Frontal cortex (tissue), 4 donors: Measurements from ENCODE around the gene DNAJB2. TPM values are rescaled to one million over a fixed set of nuclear protein-coding genes. Genes with fewer than 3 reads are reported as not detected.

Source experiments
- DNase-seq, 2 donors: peaks; one replicate each; pipeline ENCODE4 v3.0.0; 2012; ENCODE audit warnings: low spot score in 2 of 2
- FAIRE-seq: peaks from 2 replicates; lab custom pipeline; 2012; peaks lifted over from hg19 to GRCh38; lab: Jason Lieb, UNC
- small RNA-seq: library from RNA; depleted of rRNA; stranded (forward); fragments of <200 nt; gene quantifications from one replicate; pipeline ENCODE3, GENCODE V24; 2014
- total RNA-seq: library from RNA; depleted of rRNA; stranded (reverse); fragments of >200 nt; gene quantifications from one replicate; pipeline ENCODE4 v1.2.3, GENCODE V29; 2014
- donor health status: control.
- donor health status: control.
- donor health status: control.

Gene DNAJB2
- total RNA-seq, 1 donor from 2014 or later = 46.1 TPM

DNA sequence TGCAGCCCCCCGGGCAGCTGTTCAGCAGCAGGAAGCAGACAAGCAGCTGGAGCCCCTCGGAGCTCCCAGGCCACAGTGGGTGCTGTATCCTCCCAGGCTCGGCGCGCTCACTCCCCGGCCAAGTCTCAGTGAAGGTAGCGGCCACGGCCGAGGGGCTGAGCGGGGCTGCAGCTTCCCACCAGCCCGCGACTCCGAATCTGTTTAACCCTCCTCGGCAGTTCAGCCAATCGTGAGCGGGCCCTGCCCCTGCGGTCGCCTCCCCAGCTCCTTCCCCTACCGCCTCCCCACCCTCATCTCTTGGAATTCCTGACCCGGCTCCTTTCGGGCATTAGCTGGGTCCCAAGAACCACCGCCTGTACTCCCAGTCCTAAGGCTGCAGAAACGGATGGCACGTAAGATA, 53.4 kb downstream of the DNAJB2 start, which contains the start of gene RESP18:
TSS of gene RESP18 (minus strand) at position 203 of the 400 bp plus-strand sequence.
- FAIRE-seq (no peak), DNase-seq (no peak)

DNA sequence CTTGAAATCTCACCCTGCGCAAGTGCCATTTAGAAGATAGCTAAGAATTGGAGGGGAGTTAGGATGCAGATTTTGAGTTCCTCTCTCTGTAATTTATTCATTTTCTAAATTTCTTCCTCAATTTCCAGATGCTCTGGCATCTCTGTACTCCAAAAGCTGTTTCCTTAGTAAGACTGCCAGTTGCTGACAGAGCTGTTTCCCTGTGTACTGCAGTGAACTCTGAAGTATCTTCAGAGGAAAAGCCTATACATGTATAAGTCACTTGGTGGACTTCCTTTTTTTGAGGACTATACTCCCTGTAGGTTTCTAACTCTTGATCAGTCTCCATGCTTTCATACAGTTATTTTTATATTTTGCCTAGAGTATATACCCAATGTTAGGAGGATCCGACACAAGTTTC, 54.9 kb downstream of the DNAJB2 start:
- FAIRE-seq (no peak), DNase-seq (no peak)

DNA sequence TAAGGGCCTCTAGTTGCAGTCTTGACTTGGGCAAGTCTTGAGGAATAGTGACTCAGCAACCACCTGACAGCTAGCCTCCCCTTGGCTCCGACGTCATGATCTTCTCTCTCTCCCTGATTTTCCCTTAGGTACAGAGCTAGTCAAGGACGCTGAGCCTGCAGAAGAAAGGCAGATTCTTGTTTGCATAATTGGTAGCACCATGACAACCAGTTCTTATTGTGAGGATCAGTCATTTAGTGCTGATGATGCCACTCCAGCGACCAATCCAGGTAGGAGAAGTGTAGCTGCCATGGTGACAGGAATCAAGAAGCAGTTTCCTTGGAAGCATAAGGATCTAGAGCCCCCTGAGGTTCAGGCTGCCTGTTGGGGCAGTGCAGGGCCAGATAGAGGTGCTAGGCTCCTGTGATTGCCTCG, 56.2 kb downstream of the DNAJB2 start:
- DNase-seq (no peak), FAIRE-seq (no peak)

Small RNA genes lying within 50 kb of the gene (small RNA-seq; reads per million reads assigned to genes)
- gene MIR153-1 = 7.0 reads per million, percentile 94 among the genes with 10 or more reads in this experiment

Other genes with a start within 250 kb of the DNAJB2 start
- gene CFAP65, start 237.8 kb upstream of the DNAJB2 start, total RNA-seq = 0.82 TPM
- gene IHH, start 218.4 kb upstream of the DNAJB2 start, total RNA-seq = 0.41 TPM
- 8.6 TPM for gene NHEJ1, start 118.6 kb upstream of the DNAJB2 start, total RNA-seq
- gene SLC23A3, start 109.3 kb upstream of the DNAJB2 start, total RNA-seq = under 0.01 TPM
- 32.2 TPM for gene CNPPD1, start 102.4 kb upstream of the DNAJB2 start, total RNA-seq
- gene RETREG2, start 101.1 kb upstream of the DNAJB2 start, total RNA-seq = 73.4 TPM
- gene ZFAND2B, start 72.6 kb upstream of the DNAJB2 start, total RNA-seq = 10.2 TPM
- 28.1 TPM for gene ABCB6, start 60.4 kb upstream of the DNAJB2 start, total RNA-seq
- 19.6 TPM for gene ATG9A, start 49.7 kb upstream of the DNAJB2 start, total RNA-seq
- gene ANKZF1, start 49.6 kb upstream of the DNAJB2 start, total RNA-seq = 34.2 TPM
- gene GLB1L, start 33.9 kb upstream of the DNAJB2 start, total RNA-seq = 4.9 TPM
- 12.2 TPM for gene STK16, start 33.9 kb upstream of the DNAJB2 start, total RNA-seq
- not detected for gene TUBA4B, start 26.1 kb upstream of the DNAJB2 start, total RNA-seq
- 2.0 TPM for gene TUBA4A, start 25.4 kb upstream of the DNAJB2 start, total RNA-seq
- 24.5 TPM for gene PTPRN, start 30.0 kb downstream of the DNAJB2 start, total RNA-seq
- 0.82 TPM for gene RESP18, start 53.4 kb downstream of the DNAJB2 start, total RNA-seq
- gene DNPEP, start 108.5 kb downstream of the DNAJB2 start, total RNA-seq = 13.9 TPM
- gene DES, start 139.0 kb downstream of the DNAJB2 start, total RNA-seq = 0.41 TPM
- gene SPEG, start 155.5 kb downstream of the DNAJB2 start, total RNA-seq = 13.0 TPM
- gene GMPPA, start 219.5 kb downstream of the DNAJB2 start, total RNA-seq = 13.0 TPM
- gene ASIC4, start 235.1 kb downstream of the DNAJB2 start, total RNA-seq = 2.9 TPM